Heart right ventricle (tissue), 16 donors: ENCODE results near the gene PARN. TPM values are rescaled to one million over a fixed set of nuclear protein-coding genes. Genes with fewer than 3 reads are reported as not detected.
"Not testable (repeated sequence)": the region's sequence is repeated elsewhere in the genome, so short reads cannot be mapped to it uniquely, and the experiment has no call there.

Experiments used
- ATAC-seq, 8 donors: fragments of 200-7000 bp; cut with Tn5 transposase; one replicate each; pipeline ENCODE4 v1.9.1; 2020; ENCODE audit warnings: mild to moderate bottlenecking in 8 of 8, moderate library complexity in 8 of 8, moderate number of reproducible peaks in 1 of 8
- DNase-seq, 2 donors: peaks; one replicate each; pipeline ENCODE4 v3.0.0-alpha.2; 2020
- H3K27ac ChIP-seq, 10 donors: fragments of 200-600 bp; sonication (generic) in 2 of 10; one replicate each; pipeline versions ENCODE4 v1.5.0 to v1.8.0; 2020 to 2022; ENCODE audit warnings: mild to moderate bottlenecking in 3 of 10
- H3K27me3 ChIP-seq, 7 donors: fragments of 200-600 bp; one replicate each; pipeline ENCODE4 v1.8.0; 2021 to 2022; ENCODE audit warnings: mild to moderate bottlenecking in 2 of 7
- H3K36me3 ChIP-seq, 9 donors: fragments of 200-600 bp; sonication (generic) in 1 of 9; one replicate each; pipeline versions ENCODE4 v1.5.0 to v1.8.0; 2020 to 2022; ENCODE audit warnings: mild to moderate bottlenecking in 2 of 9
- H3K4me1 ChIP-seq, 9 donors: fragments of 200-600 bp; sonication (generic) in 1 of 9; one replicate each; pipeline versions ENCODE4 v1.5.0 to v1.8.0; 2020 to 2022; ENCODE audit warnings: mild to moderate bottlenecking in 4 of 9
- H3K4me3 ChIP-seq, 10 donors: fragments of 200-600 bp; sonication (generic) in 2 of 10; one replicate each; pipeline versions ENCODE4 v1.5.0 to v1.8.0; 2020 to 2022; ENCODE audit warnings: mild to moderate bottlenecking in 7 of 10, moderate library complexity in 2 of 10
- H3K9me3 ChIP-seq, 11 donors: fragments of 200-600 bp in 10 of 11; sonication (generic) in 2 of 11; one replicate each; pipeline versions ENCODE4 v1.5.0 to v1.8.0; 2013 to 2022; ENCODE audit warnings: mild to moderate bottlenecking in 2 of 11, control low read depth in 1 of 11, moderate library complexity in 1 of 11
- CTCF ChIP-seq, 9 donors: fragments of 200-600 bp; sonication (generic) in 2 of 9; IDR thresholded peaks; one replicate each; pipeline versions ENCODE4 v1.5.0 to v1.8.0; 2021 to 2022; ENCODE audit warnings: antibody characterized with exemption in 9 of 9, mild to moderate bottlenecking in 5 of 9, moderate library complexity in 1 of 9
- WGBS, 2 donors: extraction: QIAGEN DNeasy Blood & Tissue Kit; methylation state at CpG; one replicate each; pipeline ENCODE4 v1.1.7; 2013; ENCODE audit warnings: inconsistent platforms in 1 of 2; 5-methylcytosine and 5-hydroxymethylcytosine counted together
- intact Hi-C, 10 donors: fragments of 100-400 bp; cut with DNase I; formaldehyde crosslinking; loops; one replicate each; pipeline versions ENCODE4 v1.11.1 to v1.14.2; 2022
- polyA plus RNA-seq, 2 donors: library from polyadenylated mRNA; stranded (reverse); fragments of 200-250 nt; gene quantifications; one replicate each; pipeline ENCODE4 v1.2.3, GENCODE V29; 2013
- total RNA-seq, 10 donors: library from RNA; stranded (reverse); fragmentation: NEBNext Ultra II Directional in 3 of 10; extraction: Animal tissue kit (Norgen Biotek cat#: 25700) in 3 of 10; gene quantifications; one replicate each; pipeline versions ENCODE4 v1.2.1 to v1.2.4, GENCODE V29; 2021 to 2023
- donor health status: Arrhythmogenic right ventricular cardiomyopathy.
- donor health status: ischemic (EF 13 %, LVEDD 7.1; RV severe dilation, severe dysfunction).
- donor health status: healthy with polysubstance abuse.
- donor health status: DM: no; HTN: yes; CAD: no.
- donor health status: DM: no; HTN: no; CAD: no.
- donor health status: ischemic (EF 25% LVEDD 6.9; RV normal size, moderate dysfunction).
- donor health status: ischemic (EF 25% LVEDD 5.7; RV mildly dilated, moderate dysfunction).
- donor health status: healthy.
- donor health status: DM: yes; HTN: yes; CAD: no.
- donor health status: Ischemic cardiomyopathy.
- donor health status: ischemic (EF 35%, LVEDD 5.7; RV mildly dilated, moderate dysfunction).
- donor health status: nonischemic (EF 11% LVEDD 7.7; RV severe dilation, severe dysfunction).
- donor health status: DM: yes; HTN: yes; CAD: no.
- donor health status: PGD.
- donor health status: ischemic (EF 29% LVEDD 5.4; RV normal size, mild dysfunction).
- donor health status: nonischemic (EF 23%, LVEDD 6.1; RV moderate dilation, normal function).

PARN gene
- total and polyA plus RNA-seq, 12 donors = 7.0 to 25.3 (median 22.8) TPM

GRCh38 chr16:14400978-14401710 lies 228.9 kb downstream of the PARN start:
- peaks cover 4 to 19% (median 14%) of the 10 kb centered on the region in 9 donors for H3K4me1 ChIP-seq
- intact Hi-C loops = loop anchor here in 2 of 10 donors (10.0 kb wide), 2 partner anchors 96 to 124 kb away; no protein-coding TSS in a partner anchor
- not testable (repeated sequence) for H3K27ac ChIP-seq, H3K27me3 ChIP-seq, ATAC-seq, H3K9me3 ChIP-seq, H3K4me3 ChIP-seq, H3K36me3 ChIP-seq, DNase-seq
- WGBS, 2 donors = 69 to 76% methylated on average over 12 of the region's 12 CpGs

DNA sequence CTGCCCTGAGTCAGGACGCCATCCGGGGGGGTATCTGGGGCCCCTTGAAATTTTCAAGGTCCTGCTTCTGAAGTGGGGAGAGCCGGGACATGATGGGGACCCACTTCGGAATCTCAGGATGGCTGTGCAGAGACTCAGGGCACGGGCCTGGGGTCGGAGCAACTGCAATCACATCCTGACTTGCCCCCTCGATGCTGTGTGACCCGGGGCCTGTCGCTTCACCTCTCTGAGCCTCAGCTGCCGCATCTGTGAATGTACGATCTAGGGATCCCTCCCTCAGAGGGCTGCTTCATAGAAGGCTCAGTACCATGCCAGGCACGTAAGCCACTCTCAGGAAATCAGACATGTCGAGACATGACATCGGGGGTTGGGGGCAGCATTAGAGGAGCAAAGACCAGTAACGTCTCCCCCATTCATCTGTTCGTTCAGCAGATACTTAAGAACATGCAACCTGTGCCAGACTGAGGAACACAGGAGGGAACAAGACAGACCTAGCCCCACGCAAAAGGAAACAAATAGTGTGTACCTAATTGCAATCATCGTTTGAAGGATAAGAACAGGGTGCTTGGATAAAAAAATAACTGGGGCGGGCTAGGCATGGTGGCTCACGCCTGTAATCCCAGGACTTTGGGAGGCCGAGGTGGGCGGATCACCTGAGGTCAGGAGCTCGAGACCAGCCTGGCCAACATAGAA lies 229.6 kb downstream of the PARN start:
- H3K4me3 ChIP-seq = no peak overlapping the region
- no peak for TF ChIP-seq CTCF (IDR thresholded peaks at IDR 0.05)
- intact Hi-C loops = loop anchor here in 2 of 10 donors (10.0 kb wide), 2 partner anchors 96 to 124 kb away; no protein-coding TSS in a partner anchor
- no peaks in the 10 kb centered on the region for H3K27me3 ChIP-seq
- DNase-seq (no peak), ATAC-seq (no peak)
- peaks cover 0 to 3% (median 0%) of the 10 kb centered on the region in 11 donors for H3K9me3 ChIP-seq
- H3K4me1 ChIP-seq = peaks cover 4 to 19% (median 14%) of the 10 kb centered on the region in 9 donors
- H3K27ac ChIP-seq = peak overlapping the region in 7 of 10 donors; percentile 1 to 84 (median 72)
- no peaks in the 10 kb centered on the region for H3K36me3 ChIP-seq
- 91 to 93% methylated on average over 23 of the region's 23 CpGs for WGBS, 2 donors

- Histone ChIP-seq H3K27me3 (no peaks in the 10 kb centered on the region), H3K4me1 (peaks cover 4 to 19% (median 14%) of the 10 kb centered on the region in 9 donors), H3K36me3 (no peaks in the 10 kb centered on the region), H3K4me3 (no peak overlapping the region), H3K9me3 (peaks cover 0 to 3% (median 0%) of the 10 kb centered on the region in 11 donors), H3K27ac (peak overlapping the region; percentile 1 to 84 (median 72))
- TF ChIP-seq CTCF (IDR thresholded peaks at IDR 0.05) = no peak
- ATAC-seq = peak; percentile 89 to 96 (median 94)
- 39 to 42% methylated on average over 25 of the region's 25 CpGs for WGBS, 2 donors
- peak; percentile 25 to 29 for DNase-seq
- intact Hi-C loops = loop anchor here in 4 of 10 donors (5.0 to 10.0 kb wide), 4 partner anchors 65 to 125 kb away; no protein-coding TSS in a partner anchor
Measured at GRCh38 chr16:14399378-14400284, 230.4 kb downstream of the PARN start.

- WGBS, 2 donors = 87 to 94% methylated on average over 11 of the region's 11 CpGs
- no peaks in the 10 kb centered on the region for H3K27me3 ChIP-seq
- peaks cover 4 to 19% (median 14%) of the 10 kb centered on the region in 9 donors for H3K4me1 ChIP-seq
- no peak for TF ChIP-seq CTCF (IDR thresholded peaks at IDR 0.05)
- H3K9me3 ChIP-seq = peaks cover 0 to 3% (median 0%) of the 10 kb centered on the region in 11 donors
- intact Hi-C loops = loop anchor here in 2 of 10 donors (5.0 to 10.0 kb wide), 2 partner anchors 63 to 96 kb away; no protein-coding TSS in a partner anchor
- DNase-seq = no peak
- H3K4me3 ChIP-seq = no peak overlapping the region
- no peaks in the 10 kb centered on the region for H3K36me3 ChIP-seq
- peak overlapping the region in 2 of 10 donors; percentile 71 to 84 for H3K27ac ChIP-seq
- ATAC-seq = no peak
Measured at GRCh38 chr16:14398014-14398717, 231.9 kb downstream of the PARN start.

- intact Hi-C loops = loop anchor here in 2 of 10 donors (5.0 to 10.0 kb wide), 2 partner anchors 61 to 94 kb away; no protein-coding TSS in a partner anchor
- H3K27me3 ChIP-seq, H3K4me3 ChIP-seq, H3K27ac ChIP-seq, H3K36me3 ChIP-seq, H3K9me3 ChIP-seq, ATAC-seq, DNase-seq: not testable (repeated sequence)
- peaks cover 4 to 19% (median 12%) of the 10 kb centered on the region in 9 donors for H3K4me1 ChIP-seq
- WGBS, 2 donors = 77 to 81% methylated on average over 10 of the region's 10 CpGs
Measured at GRCh38 chr16:14395710-14396304, 234.3 kb downstream of the PARN start.
